HEK293 (cell line): ENCODE measurements around the gene SOWAHA.
A peak's percentile ranks its signal among the peaks of the same experiment; 100 is the strongest.

Experiments used
- FEZF1 ChIP-seq: fragments of 450-650 bp; formaldehyde crosslinking; IDR thresholded peaks from 2 replicates; pipeline ENCODE4 v1.5.1; 2016; ENCODE audit warnings: missing biosample characterization, missing genetic modification characterization
- GLI4 ChIP-seq: fragments of 450-650 bp; formaldehyde crosslinking; IDR thresholded peaks from 2 replicates; pipeline ENCODE4 v1.5.1; 2016; ENCODE audit warnings: missing biosample characterization, missing genetic modification characterization
- HOXA7 ChIP-seq: sonication (generic); formaldehyde crosslinking; IDR thresholded peaks from 2 replicates; pipeline ENCODE4 v1.8.1; 2022; ENCODE audit warnings: missing genetic modification reagents, borderline replicate concordance
- KLF8 ChIP-seq: fragments of 450-650 bp; formaldehyde crosslinking; IDR thresholded peaks from 2 replicates; pipeline ENCODE4 v1.5.1; 2016; ENCODE audit warnings: missing biosample characterization, missing genetic modification characterization
- KLF9 ChIP-seq: fragments of 450-650 bp; formaldehyde crosslinking; IDR thresholded peaks from 2 replicates; pipeline ENCODE4 v1.5.1; 2016; ENCODE audit warnings: missing biosample characterization, missing genetic modification characterization, low read depth
- ZBTB20 ChIP-seq: fragments of 450-650 bp; formaldehyde crosslinking; IDR thresholded peaks from 2 replicates; pipeline ENCODE4 v1.5.1; 2016; ENCODE audit warnings: missing biosample characterization, missing genetic modification characterization
- ZBTB48 ChIP-seq: fragments of 450-650 bp; formaldehyde crosslinking; IDR thresholded peaks from 2 replicates; pipeline ENCODE4 v1.5.1; 2016; ENCODE audit warnings: missing biosample characterization, missing genetic modification characterization
- ZNF114 ChIP-seq: fragments of 450-650 bp; formaldehyde crosslinking; IDR thresholded peaks from 2 replicates; pipeline ENCODE4 v1.5.0; 2017; ENCODE audit warnings: missing biosample characterization, missing genetic modification characterization
- ZNF175 ChIP-seq: fragments of 450-650 bp; formaldehyde crosslinking; IDR thresholded peaks from 2 replicates; pipeline ENCODE4 v1.5.1; 2016; ENCODE audit warnings: missing biosample characterization, missing genetic modification characterization
- ZNF2 ChIP-seq: fragments of 450-650 bp; formaldehyde crosslinking; IDR thresholded peaks from 2 replicates; pipeline ENCODE4 v1.5.1; 2016; ENCODE audit warnings: missing biosample characterization, missing genetic modification characterization
- ZNF23 ChIP-seq: fragments of 450-650 bp; formaldehyde crosslinking; IDR thresholded peaks from 2 replicates; pipeline ENCODE4 v1.5.1; 2016; ENCODE audit warnings: missing biosample characterization, missing genetic modification characterization, borderline replicate concordance
- ZNF239 ChIP-seq: fragments of 450-650 bp; formaldehyde crosslinking; IDR thresholded peaks from 2 replicates; pipeline ENCODE4 v1.5.1; 2016; ENCODE audit warnings: missing biosample characterization, missing genetic modification characterization
- ZNF24 ChIP-seq: fragments of 450-650 bp; formaldehyde crosslinking; IDR thresholded peaks from 2 replicates; pipeline ENCODE4 v1.5.1; 2016; ENCODE audit warnings: missing biosample characterization, missing genetic modification characterization
- ZNF354C ChIP-seq: fragments of 450-650 bp; formaldehyde crosslinking; IDR thresholded peaks from 2 replicates; pipeline ENCODE4 v1.5.1; 2016; ENCODE audit warnings: missing biosample characterization, missing genetic modification characterization, low read depth, borderline replicate concordance
- ZNF423 ChIP-seq: fragments of 450-650 bp; formaldehyde crosslinking; IDR thresholded peaks from 2 replicates; pipeline ENCODE4 v1.5.1; 2016; ENCODE audit warnings: missing biosample characterization, missing genetic modification characterization
- ZNF48 ChIP-seq: fragments of 450-650 bp; formaldehyde crosslinking; IDR thresholded peaks from 2 replicates; pipeline ENCODE4 v1.5.1; 2016; ENCODE audit warnings: missing biosample characterization, missing genetic modification characterization
- ZNF76 ChIP-seq: fragments of 450-650 bp; formaldehyde crosslinking; IDR thresholded peaks from 2 replicates; pipeline ENCODE4; 2016; ENCODE audit warnings: low read depth, missing biosample characterization, missing genetic modification characterization, borderline replicate concordance
- ZSCAN16 ChIP-seq: fragments of 450-650 bp; formaldehyde crosslinking; IDR thresholded peaks from 2 replicates; pipeline ENCODE4 v1.5.1; 2016; ENCODE audit warnings: missing biosample characterization, missing genetic modification characterization
- TF ChIP-seq, protein P1 (sequence below): fragments of 450-650 bp; formaldehyde crosslinking; IDR thresholded peaks from 2 replicates; pipeline ENCODE4 v1.5.1; 2016; ENCODE audit warnings: missing biosample characterization, missing genetic modification characterization
- TF ChIP-seq, protein P2 (sequence below): fragments of 450-650 bp; formaldehyde crosslinking; IDR thresholded peaks from 2 replicates; pipeline ENCODE4 v1.5.1; 2017; ENCODE audit warnings: missing biosample characterization, missing genetic modification characterization
- TF ChIP-seq, protein P3 (sequence below): fragments of 450-650 bp; formaldehyde crosslinking; IDR thresholded peaks from 2 replicates; pipeline ENCODE4 v1.5.1; 2016; ENCODE audit warnings: missing biosample characterization, missing genetic modification characterization
- TF ChIP-seq, protein P4 (sequence below): fragments of 450-650 bp; formaldehyde crosslinking; IDR thresholded peaks from 2 replicates; pipeline ENCODE4 v1.5.1; 2017; ENCODE audit warnings: missing biosample characterization, missing genetic modification characterization
- TF ChIP-seq, protein P5 (sequence below): fragments of 450-650 bp; formaldehyde crosslinking; IDR thresholded peaks from 2 replicates; pipeline ENCODE4 v1.5.1; 2016; ENCODE audit warnings: missing biosample characterization, missing genetic modification characterization
- TF ChIP-seq, protein P6 (sequence below): fragments of 450-650 bp; formaldehyde crosslinking; IDR thresholded peaks from 2 replicates; pipeline ENCODE4; 2016; ENCODE audit warnings: missing biosample characterization, missing genetic modification characterization
- TF ChIP-seq, protein P7 (sequence below): fragments of 450-650 bp; formaldehyde crosslinking; conservative IDR thresholded peaks from 2 replicates; pipeline ENCODE4 v1.5.1; 2016; ENCODE audit warnings: low read depth, missing biosample characterization, missing genetic modification characterization

The SOWAHA gene

DNA sequence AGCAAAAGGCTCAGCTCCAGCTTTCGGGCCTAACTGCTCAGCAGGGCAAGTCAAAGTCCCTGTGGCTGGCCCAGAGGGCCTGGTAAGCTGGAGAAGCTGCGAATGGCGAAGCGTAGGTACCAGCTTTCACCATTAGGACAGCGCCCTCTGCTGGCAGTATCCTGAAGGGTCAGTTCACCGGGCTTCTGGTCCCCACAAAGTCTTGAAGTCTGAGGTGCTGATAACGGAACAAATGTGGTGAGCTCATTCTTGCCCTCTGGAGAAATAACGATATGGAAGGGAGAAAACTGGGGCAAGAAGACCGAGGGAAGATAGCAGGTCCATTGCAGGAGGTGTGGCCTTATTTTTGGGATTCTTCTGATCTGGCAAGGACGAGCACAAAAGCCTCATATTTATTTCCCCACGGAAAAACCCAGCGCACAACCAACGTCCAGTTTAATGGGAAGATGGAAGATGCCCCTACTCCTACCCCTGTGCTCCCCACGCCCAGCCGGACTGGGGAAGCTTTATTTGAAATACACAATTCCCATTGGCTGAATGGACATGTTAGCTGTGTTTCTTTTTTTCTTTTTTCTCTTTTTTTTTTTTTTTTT, 7.2 kb downstream of the SOWAHA start (continued):
- TF ChIP-seq, protein P1, sequence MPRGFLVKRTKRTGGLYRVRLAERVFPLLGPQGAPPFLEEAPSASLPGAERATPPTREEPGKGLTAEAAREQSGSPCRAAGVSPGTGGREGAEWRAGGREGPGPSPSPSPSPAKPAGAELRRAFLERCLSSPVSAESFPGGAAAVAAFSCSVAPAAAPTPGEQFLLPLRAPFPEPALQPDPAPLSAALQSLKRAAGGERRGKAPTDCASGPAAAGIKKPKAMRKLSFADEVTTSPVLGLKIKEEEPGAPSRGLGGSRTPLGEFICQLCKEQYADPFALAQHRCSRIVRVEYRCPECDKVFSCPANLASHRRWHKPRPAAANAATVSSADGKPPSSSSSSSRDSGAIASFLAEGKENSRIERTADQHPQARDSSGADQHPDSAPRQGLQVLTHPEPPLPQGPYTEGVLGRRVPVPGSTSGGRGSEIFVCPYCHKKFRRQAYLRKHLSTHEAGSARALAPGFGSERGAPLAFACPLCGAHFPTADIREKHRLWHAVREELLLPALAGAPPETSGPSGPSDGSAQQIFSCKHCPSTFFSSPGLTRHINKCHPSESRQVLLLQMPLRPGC (tag by site-specific recombination): no peak
- no peak for TF ChIP-seq ZNF423 (tag by site-specific recombination)
- peak; percentile 51; the same call in 1 of the 2 replicates for TF ChIP-seq ZNF24 (tag by site-specific recombination)
- TF ChIP-seq, protein P2, sequence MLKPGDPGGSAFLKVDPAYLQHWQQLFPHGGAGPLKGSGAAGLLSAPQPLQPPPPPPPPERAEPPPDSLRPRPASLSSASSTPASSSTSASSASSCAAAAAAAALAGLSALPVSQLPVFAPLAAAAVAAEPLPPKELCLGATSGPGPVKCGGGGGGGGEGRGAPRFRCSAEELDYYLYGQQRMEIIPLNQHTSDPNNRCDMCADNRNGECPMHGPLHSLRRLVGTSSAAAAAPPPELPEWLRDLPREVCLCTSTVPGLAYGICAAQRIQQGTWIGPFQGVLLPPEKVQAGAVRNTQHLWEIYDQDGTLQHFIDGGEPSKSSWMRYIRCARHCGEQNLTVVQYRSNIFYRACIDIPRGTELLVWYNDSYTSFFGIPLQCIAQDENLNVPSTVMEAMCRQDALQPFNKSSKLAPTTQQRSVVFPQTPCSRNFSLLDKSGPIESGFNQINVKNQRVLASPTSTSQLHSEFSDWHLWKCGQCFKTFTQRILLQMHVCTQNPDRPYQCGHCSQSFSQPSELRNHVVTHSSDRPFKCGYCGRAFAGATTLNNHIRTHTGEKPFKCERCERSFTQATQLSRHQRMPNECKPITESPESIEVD (tag by site-specific recombination): no peak
- no peak for TF ChIP-seq ZNF239 (tag by site-specific recombination)
- TF ChIP-seq ZNF175 (tag by site-specific recombination): no peak
- TF ChIP-seq, protein P3, sequence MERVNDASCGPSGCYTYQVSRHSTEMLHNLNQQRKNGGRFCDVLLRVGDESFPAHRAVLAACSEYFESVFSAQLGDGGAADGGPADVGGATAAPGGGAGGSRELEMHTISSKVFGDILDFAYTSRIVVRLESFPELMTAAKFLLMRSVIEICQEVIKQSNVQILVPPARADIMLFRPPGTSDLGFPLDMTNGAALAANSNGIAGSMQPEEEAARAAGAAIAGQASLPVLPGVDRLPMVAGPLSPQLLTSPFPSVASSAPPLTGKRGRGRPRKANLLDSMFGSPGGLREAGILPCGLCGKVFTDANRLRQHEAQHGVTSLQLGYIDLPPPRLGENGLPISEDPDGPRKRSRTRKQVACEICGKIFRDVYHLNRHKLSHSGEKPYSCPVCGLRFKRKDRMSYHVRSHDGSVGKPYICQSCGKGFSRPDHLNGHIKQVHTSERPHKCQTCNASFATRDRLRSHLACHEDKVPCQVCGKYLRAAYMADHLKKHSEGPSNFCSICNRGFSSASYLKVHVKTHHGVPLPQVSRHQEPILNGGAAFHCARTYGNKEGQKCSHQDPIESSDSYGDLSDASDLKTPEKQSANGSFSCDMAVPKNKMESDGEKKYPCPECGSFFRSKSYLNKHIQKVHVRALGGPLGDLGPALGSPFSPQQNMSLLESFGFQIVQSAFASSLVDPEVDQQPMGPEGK (tag by site-specific recombination): 0 out of 2 replicates have a peak, but pooled peaks have one; percentile 12
- no peak for TF ChIP-seq ZBTB20 (tag by site-specific recombination)
- TF ChIP-seq, protein P4, sequence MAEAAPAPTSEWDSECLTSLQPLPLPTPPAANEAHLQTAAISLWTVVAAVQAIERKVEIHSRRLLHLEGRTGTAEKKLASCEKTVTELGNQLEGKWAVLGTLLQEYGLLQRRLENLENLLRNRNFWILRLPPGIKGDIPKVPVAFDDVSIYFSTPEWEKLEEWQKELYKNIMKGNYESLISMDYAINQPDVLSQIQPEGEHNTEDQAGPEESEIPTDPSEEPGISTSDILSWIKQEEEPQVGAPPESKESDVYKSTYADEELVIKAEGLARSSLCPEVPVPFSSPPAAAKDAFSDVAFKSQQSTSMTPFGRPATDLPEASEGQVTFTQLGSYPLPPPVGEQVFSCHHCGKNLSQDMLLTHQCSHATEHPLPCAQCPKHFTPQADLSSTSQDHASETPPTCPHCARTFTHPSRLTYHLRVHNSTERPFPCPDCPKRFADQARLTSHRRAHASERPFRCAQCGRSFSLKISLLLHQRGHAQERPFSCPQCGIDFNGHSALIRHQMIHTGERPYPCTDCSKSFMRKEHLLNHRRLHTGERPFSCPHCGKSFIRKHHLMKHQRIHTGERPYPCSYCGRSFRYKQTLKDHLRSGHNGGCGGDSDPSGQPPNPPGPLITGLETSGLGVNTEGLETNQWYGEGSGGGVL: no peak
- no peak for TF ChIP-seq ZBTB48 (tag by site-specific recombination)
- no peak for TF ChIP-seq KLF9 (tag by site-specific recombination)
- no peak for TF ChIP-seq FEZF1 (tag by site-specific recombination)
- TF ChIP-seq, protein P5, sequence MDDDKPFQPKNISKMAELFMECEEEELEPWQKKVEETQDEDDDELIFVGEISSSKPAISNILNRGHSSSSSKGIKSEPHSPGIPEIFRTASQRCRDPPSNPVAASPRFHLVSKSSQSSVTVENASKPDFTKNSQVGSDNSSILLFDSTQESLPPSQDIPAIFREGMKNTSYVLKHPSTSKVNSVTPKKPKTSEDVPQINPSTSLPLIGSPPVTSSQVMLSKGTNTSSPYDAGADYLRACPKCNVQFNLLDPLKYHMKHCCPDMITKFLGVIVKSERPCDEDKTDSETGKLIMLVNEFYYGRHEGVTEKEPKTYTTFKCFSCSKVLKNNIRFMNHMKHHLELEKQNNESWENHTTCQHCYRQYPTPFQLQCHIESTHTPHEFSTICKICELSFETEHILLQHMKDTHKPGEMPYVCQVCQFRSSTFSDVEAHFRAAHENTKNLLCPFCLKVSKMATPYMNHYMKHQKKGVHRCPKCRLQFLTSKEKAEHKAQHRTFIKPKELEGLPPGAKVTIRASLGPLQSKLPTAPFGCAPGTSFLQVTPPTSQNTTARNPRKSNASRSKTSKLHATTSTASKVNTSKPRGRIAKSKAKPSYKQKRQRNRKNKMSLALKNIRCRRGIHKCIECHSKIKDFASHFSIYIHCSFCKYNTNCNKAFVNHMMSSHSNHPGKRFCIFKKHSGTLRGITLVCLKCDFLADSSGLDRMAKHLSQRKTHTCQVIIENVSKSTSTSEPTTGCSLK (tag by site-specific recombination): no peak
- TF ChIP-seq HOXA7 (CRISPR knock-in tag): no peak
- TF ChIP-seq ZNF76: no peak
- TF ChIP-seq ZNF48: no peak
- TF ChIP-seq ZNF114 (tag by site-specific recombination): no peak
- TF ChIP-seq ZSCAN16: no peak
- TF ChIP-seq ZNF354C: no peak
- TF ChIP-seq, protein P6, sequence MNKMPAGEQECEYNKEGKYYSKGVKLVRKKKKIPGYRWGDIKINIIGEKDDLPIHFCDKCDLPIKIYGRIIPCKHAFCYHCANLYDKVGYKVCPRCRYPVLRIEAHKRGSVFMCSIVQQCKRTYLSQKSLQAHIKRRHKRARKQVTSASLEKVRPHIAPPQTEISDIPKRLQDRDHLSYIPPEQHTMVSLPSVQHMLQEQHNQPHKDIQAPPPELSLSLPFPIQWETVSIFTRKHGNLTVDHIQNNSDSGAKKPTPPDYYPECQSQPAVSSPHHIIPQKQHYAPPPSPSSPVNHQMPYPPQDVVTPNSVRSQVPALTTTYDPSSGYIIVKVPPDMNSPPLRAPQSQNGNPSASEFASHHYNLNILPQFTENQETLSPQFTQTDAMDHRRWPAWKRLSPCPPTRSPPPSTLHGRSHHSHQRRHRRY: no peak
- TF ChIP-seq ZNF2 (tag by site-specific recombination): peak; percentile 85
- TF ChIP-seq, protein P7, sequence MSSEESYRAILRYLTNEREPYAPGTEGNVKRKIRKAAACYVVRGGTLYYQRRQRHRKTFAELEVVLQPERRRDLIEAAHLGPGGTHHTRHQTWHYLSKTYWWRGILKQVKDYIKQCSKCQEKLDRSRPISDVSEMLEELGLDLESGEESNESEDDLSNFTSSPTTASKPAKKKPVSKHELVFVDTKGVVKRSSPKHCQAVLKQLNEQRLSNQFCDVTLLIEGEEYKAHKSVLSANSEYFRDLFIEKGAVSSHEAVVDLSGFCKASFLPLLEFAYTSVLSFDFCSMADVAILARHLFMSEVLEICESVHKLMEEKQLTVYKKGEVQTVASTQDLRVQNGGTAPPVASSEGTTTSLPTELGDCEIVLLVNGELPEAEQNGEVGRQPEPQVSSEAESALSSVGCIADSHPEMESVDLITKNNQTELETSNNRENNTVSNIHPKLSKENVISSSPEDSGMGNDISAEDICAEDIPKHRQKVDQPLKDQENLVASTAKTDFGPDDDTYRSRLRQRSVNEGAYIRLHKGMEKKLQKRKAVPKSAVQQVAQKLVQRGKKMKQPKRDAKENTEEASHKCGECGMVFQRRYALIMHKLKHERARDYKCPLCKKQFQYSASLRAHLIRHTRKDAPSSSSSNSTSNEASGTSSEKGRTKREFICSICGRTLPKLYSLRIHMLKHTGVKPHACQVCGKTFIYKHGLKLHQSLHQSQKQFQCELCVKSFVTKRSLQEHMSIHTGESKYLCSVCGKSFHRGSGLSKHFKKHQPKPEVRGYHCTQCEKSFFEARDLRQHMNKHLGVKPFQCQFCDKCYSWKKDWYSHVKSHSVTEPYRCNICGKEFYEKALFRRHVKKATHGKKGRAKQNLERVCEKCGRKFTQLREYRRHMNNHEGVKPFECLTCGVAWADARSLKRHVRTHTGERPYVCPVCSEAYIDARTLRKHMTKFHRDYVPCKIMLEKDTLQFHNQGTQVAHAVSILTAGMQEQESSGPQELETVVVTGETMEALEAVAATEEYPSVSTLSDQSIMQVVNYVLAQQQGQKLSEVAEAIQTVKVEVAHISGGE (tag by site-specific recombination): no peak
- TF ChIP-seq KLF8: no peak
- TF ChIP-seq ZNF23 (tag by site-specific recombination): no peak
- TF ChIP-seq GLI4: no peak
